Measurements from ENCODE around the gene TIMM13.

DNA sequence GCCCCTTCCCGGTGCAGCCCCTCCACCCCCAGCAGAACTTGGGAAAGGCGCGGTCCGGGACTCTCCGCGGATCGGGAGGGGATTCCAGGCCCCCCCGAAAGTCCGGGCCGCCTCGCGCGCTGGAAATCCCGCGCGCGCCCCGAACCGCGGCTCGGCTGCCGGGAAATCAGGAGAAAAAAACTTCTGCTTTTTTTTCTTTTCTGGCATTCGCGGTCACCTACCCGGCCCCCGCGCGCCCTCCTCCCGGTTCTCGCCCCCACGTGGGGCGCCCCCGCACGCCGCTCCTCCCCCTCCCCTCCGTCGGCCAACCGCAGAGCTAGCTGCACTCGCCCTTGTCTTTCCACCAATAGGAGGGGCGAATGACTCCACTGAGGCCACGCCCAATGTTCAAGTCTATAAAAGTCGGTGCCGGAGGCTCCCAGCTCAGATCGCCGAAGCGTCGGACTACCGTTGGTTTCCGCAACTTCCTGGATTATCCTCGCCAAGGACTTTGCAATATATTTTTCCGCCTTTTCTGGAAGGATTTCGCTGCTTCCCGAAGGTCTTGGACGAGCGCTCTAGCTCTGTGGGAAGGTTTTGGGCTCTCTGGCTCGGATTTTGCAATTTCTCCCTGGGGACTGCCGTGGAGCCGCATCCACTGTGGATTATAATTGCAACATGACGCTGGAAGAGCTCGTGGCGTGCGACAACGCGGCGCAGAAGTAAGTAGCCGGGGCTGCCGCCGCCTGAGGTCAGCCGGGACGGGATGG, 48.5 kb upstream of the TIMM13 start, which contains the start of gene GADD45B:
- TF ChIP-seq CTCF (IDR thresholded peaks at IDR 0.05) (no peak), EZH2 (IDR thresholded peaks at IDR 0.05) (peak; percentile 7), EZH2phosphoT487 (IDR thresholded peaks at IDR 0.05) (no peak)
